HepG2 (cell line): ENCODE measurements around the gene ST6GALNAC2. TPM values are rescaled to one million over a fixed set of nuclear protein-coding genes. Genes with fewer than 3 reads are reported as not detected.

Experiments used
- ARID4A ChIP-seq: sonication (generic); formaldehyde crosslinking; IDR thresholded peaks from 2 replicates; pipeline ENCODE4 v1.5.0; 2020; ENCODE audit warnings: mild to moderate bottlenecking, missing genetic modification reagents, borderline replicate concordance
- ARNTL ChIP-seq: sonication (generic); formaldehyde crosslinking; IDR thresholded peaks from 2 replicates; pipeline ENCODE4 v1.4.0; 2020; ENCODE audit warnings: mild to moderate bottlenecking, missing genetic modification reagents
- CBX1 ChIP-seq: IDR thresholded peaks from one replicate; pipeline ENCODE4 v1.6.1; 2016; ENCODE audit warnings: antibody characterized with exemption, low read depth
- HOXA5 ChIP-seq: sonication (generic); formaldehyde crosslinking; IDR thresholded peaks from 2 replicates; pipeline ENCODE4 v1.4.0; 2020; ENCODE audit warnings: missing genetic modification reagents
- KDM5B ChIP-seq: sonication (generic); formaldehyde crosslinking; IDR thresholded peaks from 2 replicates; pipeline ENCODE4 v1.4.0; 2020; ENCODE audit warnings: missing genetic modification reagents, mild to moderate bottlenecking, borderline replicate concordance
- RBFOX2 ChIP-seq: fragments of 200-400 bp; formaldehyde crosslinking; IDR thresholded peaks from 2 replicates; pipeline ENCODE4 v1.6.1; 2017; ENCODE audit warnings: low read depth, mild to moderate bottlenecking, low read length
- REL ChIP-seq: sonication (generic); formaldehyde crosslinking; conservative IDR thresholded peaks from 2 replicates; pipeline ENCODE4 v1.8.0; 2022; ENCODE audit warnings: mild to moderate bottlenecking, missing genetic modification reagents, moderate library complexity
- RFXAP ChIP-seq: sonication (generic); formaldehyde crosslinking; IDR thresholded peaks from 2 replicates; pipeline ENCODE4 v1.4.0; 2020; ENCODE audit warnings: missing genetic modification reagents, borderline replicate concordance
- ZBTB33 ChIP-seq: sonication (generic); formaldehyde crosslinking; IDR thresholded peaks from 2 replicates; pipeline ENCODE4 v1.4.0; 2020; ENCODE audit warnings: missing genetic modification reagents
- ZBTB38 ChIP-seq: sonication (generic); formaldehyde crosslinking; IDR thresholded peaks from 2 replicates; pipeline ENCODE4 v1.5.1; 2020; ENCODE audit warnings: mild to moderate bottlenecking, missing genetic modification reagents
- ZHX2 ChIP-seq, 2 experiments: sonication (generic) in 1 of 2; formaldehyde crosslinking in 1 of 2; IDR thresholded peaks; 2 replicates each; pipeline versions ENCODE4 v1.6.1 to v1.9.0; 2014 to 2022; ENCODE audit warnings: antibody characterized with exemption in 1 of 2, borderline replicate concordance in 1 of 2, inconsistent platforms in 1 of 2, low read depth in 1 of 2, missing genetic modification reagents in 1 of 2
- ZNF24 ChIP-seq: fragments of 450-650 bp; IDR thresholded peaks from 2 replicates; pipeline ENCODE4 v1.6.1; 2017; ENCODE audit warnings: antibody characterized with exemption, mild to moderate bottlenecking
- ZNF724P ChIP-seq: sonication (generic); formaldehyde crosslinking; IDR thresholded peaks from 2 replicates; pipeline ENCODE4 v1.8.0; 2022; ENCODE audit warnings: missing genetic modification reagents, borderline replicate concordance
- ZNF737 ChIP-seq: sonication (generic); formaldehyde crosslinking; IDR thresholded peaks from 2 replicates; pipeline ENCODE4 v1.5.0; 2020; ENCODE audit warnings: missing genetic modification reagents, mild to moderate bottlenecking, borderline replicate concordance
- ZNF788 ChIP-seq: sonication (generic); formaldehyde crosslinking; IDR thresholded peaks from 2 replicates; pipeline ENCODE4 v1.5.0; 2020; ENCODE audit warnings: mild to moderate bottlenecking, missing genetic modification reagents, borderline replicate concordance
- polyA plus RNA-seq, 8 experiments: library from polyadenylated mRNA; depleted of rRNA in 3 of 8; stranded (reverse) in 7 of 8; unstranded in 1 of 8; fragments of >200 nt; fragmentation: Illumina TruSeq in 4 of 8; extraction: Trizol in 4 of 8; gene quantifications; 2 replicates each; pipeline versions ENCODE4 v1.2.1 to v1.2.3, GENCODE V29; 2011 to 2016; ENCODE audit warnings: low read depth in 4 of 8, missing spikeins in 1 of 8, mixed read lengths in 1 of 8; ENCODE audit not compliant: insufficient read depth in 1 of 8
- total RNA-seq, 5 experiments: library from RNA; depleted of rRNA; stranded (reverse); fragments of >200 nt; fragmentation: Illumina TruSeq; extraction: Trizol; gene quantifications; 2 replicates each; pipeline ENCODE4 v1.2.3, GENCODE V29; 2016; ENCODE audit warnings: low read depth in 1 of 5

The ST6GALNAC2 gene
- total and polyA plus RNA-seq, 2 of the 13 experiments (the other 11 are each of a cell fraction or from before 2014, with no cell fraction given) = 0.12 to 0.49 TPM

GRCh38 chr17:76540381-76541300, 45.0 kb downstream of the ST6GALNAC2 start (continued):
- peak; percentile 33; the same call in 1 of the 2 replicates for TF ChIP-seq ARID4A
- TF ChIP-seq ZNF788 = peak; percentile 18; the same call in 1 of the 2 replicates
- TF ChIP-seq RFXAP (CRISPR knock-in tag) = 0 out of 2 replicates have a peak, but pooled peaks have one; percentile 44
- TF ChIP-seq ZNF24 = no peak
- TF ChIP-seq KDM5B (CRISPR knock-in tag) = 0 out of 2 replicates have a peak, but pooled peaks have one; percentile 53
- TF ChIP-seq ZBTB33 = 0 out of 2 replicates have a peak, but pooled peaks have one; percentile 14
- no peak for TF ChIP-seq REL (CRISPR knock-in tag)
- peak; percentile 42; the same call in 1 of the 2 replicates for TF ChIP-seq RBFOX2
- 0 out of 2 replicates have a peak, but pooled peaks have one; percentile 19 for TF ChIP-seq ZBTB38 (CRISPR knock-in tag)
- TF ChIP-seq ZNF737 (CRISPR knock-in tag) = no peak
- TF ChIP-seq CBX1 = no peak
- TF ChIP-seq ARNTL (CRISPR knock-in tag) = no peak
- no peak for TF ChIP-seq HOXA5 (CRISPR knock-in tag)
- TF ChIP-seq ZNF724P (CRISPR knock-in tag) = no peak
- TF ChIP-seq ZHX2 (IDR thresholded peaks at IDR 0.05; ENCODE audit: low read depth) = no peak
- TF ChIP-seq ZHX2 (CRISPR knock-in tag; IDR thresholded peaks at IDR 0.05; ENCODE audit: borderline replicate concordance) = no peak
